ENCODE data around the gene CASP8AP2.

- TF ChIP-seq CTCF (IDR thresholded peaks at IDR 0.05) (no peak), EZH2 (IDR thresholded peaks at IDR 0.05) (no peak), EZH2phosphoT487 (IDR thresholded peaks at IDR 0.05) (no peak)
These were observed 42.7 kb upstream of the CASP8AP2 start for GRCh38 chr6:89786970-89787369.
